Measurements from ENCODE around the gene ECE2.

DNA sequence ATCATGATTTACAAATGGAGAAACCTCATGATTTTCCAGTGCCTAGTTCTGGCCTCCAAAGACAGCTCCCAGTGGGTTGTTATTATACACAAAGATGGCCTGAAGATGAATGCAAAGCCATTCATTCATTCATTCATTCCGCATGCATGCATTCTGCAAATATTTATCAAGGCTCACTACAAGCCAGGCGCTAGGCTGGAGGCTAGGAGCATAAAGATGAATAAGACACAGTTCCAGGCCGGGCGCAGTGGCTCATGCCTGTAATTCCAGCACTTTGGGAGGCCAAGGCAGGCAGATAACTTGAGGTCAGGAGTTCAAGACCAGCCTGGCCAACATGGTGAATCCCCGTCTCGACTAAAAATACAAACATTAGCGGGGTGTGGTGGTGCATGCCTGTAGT, 20.8 kb downstream of the ECE2 start:
- TF ChIP-seq FOXP2 (optimal IDR thresholded peaks at IDR 0.05; ENCODE audit: control extremely low read depth, extremely low read length, insufficient read depth) (no peak), POLR2AphosphoS5 (IDR thresholded peaks at IDR 0.05; ENCODE audit: borderline replicate concordance, low read depth, low read length) (no peak)

Measured in SK-N-MC (cell line).